Fibroblast of villous mesenchyme (primary cell): ENCODE results near the gene PDZD11. TPM values are rescaled to one million over a fixed set of nuclear protein-coding genes. Genes with fewer than 3 reads are reported as not detected.

Source experiments
- DNase-seq: peaks from one replicate; pipeline ENCODE4 v3.0.0-alpha.2; 2010; ENCODE audit warnings: low read depth
- H3K4me3 ChIP-seq: 2 replicates; pipeline ENCODE4 v1.5.1; 2011; ENCODE audit warnings: low read depth, mild to moderate bottlenecking, low read length
- CTCF ChIP-seq: IDR thresholded peaks from 2 replicates; pipeline ENCODE4 v1.5.1; 2012; ENCODE audit warnings: low read depth, mild to moderate bottlenecking, low read length; ENCODE audit not compliant: insufficient read depth
- total RNA-seq: library from RNA; depleted of rRNA; stranded (reverse); fragments of >200 nt; gene quantifications from 2 replicates; pipeline ENCODE4 v1.2.3, GENCODE V29; 2012

PDZD11 gene
- total RNA-seq, 1 donor, result 54.0 TPM

GRCh38 chrX:70322784-70323183 lies 33.1 kb upstream of the PDZD11 start:
- DNase-seq, result no peak
- H3K4me3 ChIP-seq, result no peak overlapping the region
- TF ChIP-seq CTCF, result no peak

- H3K4me3 ChIP-seq, result no peak overlapping the region
- TF ChIP-seq CTCF, result no peak
- peak; percentile 17 for DNase-seq
Measured at GRCh38 chrX:70313503-70313902, 23.8 kb upstream of the PDZD11 start.

GRCh38 chrX:70301716-70302115 lies 12.0 kb upstream of the PDZD11 start:
- H3K4me3 ChIP-seq, result no peak overlapping the region
- DNase-seq, result peak; percentile 34

GRCh38 chrX:70293621-70294020 lies 3.9 kb upstream of the PDZD11 start:
- no peak overlapping the region for H3K4me3 ChIP-seq
- TF ChIP-seq CTCF, result no peak
- no peak for DNase-seq

More at GRCh38 chrX:70301716-70302115, 12.0 kb upstream of the PDZD11 start:
- no peak for TF ChIP-seq CTCF

- DNase-seq, result peak; percentile 31
- TF ChIP-seq CTCF, result no peak
Measured at GRCh38 chrX:70292788-70293187, 3.1 kb upstream of the PDZD11 start.

GRCh38 chrX:70289168-70289792 lies 447 bp downstream of the PDZD11 start:
- H3K4me3 ChIP-seq, result peak overlapping the region; percentile 73
- no peak for DNase-seq
- TF ChIP-seq CTCF, result no peak

More at GRCh38 chrX:70292788-70293187, 3.1 kb upstream of the PDZD11 start:
- H3K4me3 ChIP-seq, result no peak overlapping the region

- DNase-seq, result no peak
- no peak within 1 kb of the TSS for H3K4me3 ChIP-seq
- TF ChIP-seq CTCF, result no peak
Measured at GRCh38 chrX:70281951-70282350, 7.8 kb downstream of the PDZD11 start, which contains the start of gene RAB41. TSS of gene RAB41 (plus strand) at chrX:70282172. CDS start at chrX:70282218, 46 bp downstream.
